H1 (cell line): ENCODE measurements around the gene PITPNM1. TPM values are rescaled to one million over a fixed set of nuclear protein-coding genes. Genes with fewer than 3 reads are reported as not detected.

Experiments
- RXRA ChIP-seq: IDR thresholded peaks from 2 replicates; pipeline ENCODE4 v1.6.1; 2011; ENCODE audit warnings: low read depth, mild to moderate bottlenecking, low read length, moderate library complexity; ENCODE audit not compliant: insufficient read depth
- polyA plus RNA-seq, 7 experiments: library from polyadenylated mRNA; depleted of rRNA in 3 of 7; stranded (reverse) in 5 of 7; unstranded in 2 of 7; fragments of >200 nt in 5 of 7; fragments of 200-250 nt in 2 of 7; gene quantifications; 1 replicate in 5 of 7; 2 replicates in 1 of 7; 4 replicates in 1 of 7; pipeline versions ENCODE4 v1.2.1 to v1.2.3, GENCODE V29; 2011 to 2013; ENCODE audit warnings: missing spikeins in 2 of 7, mixed read lengths in 2 of 7
- total RNA-seq: library from RNA; stranded (reverse); fragmentation: NEBNext Ultra II Directional; extraction: Animal tissue kit (Norgen Biotek cat#: 25700); gene quantifications from 2 replicates; pipeline ENCODE4 v1.2.1, GENCODE V29; 2021

PITPNM1 gene
- total and polyA plus RNA-seq, 2 of the 8 experiments (the other 6 are each of a cell fraction or from before 2014, with no cell fraction given), result 27.2 to 52.7 TPM

- no peak for TF ChIP-seq RXRA
Observed at GRCh38 chr11:67544616-67545242, 39.6 kb upstream of the PITPNM1 start (continued).
